ENCODE measurements around the gene CNP.

CNP gene

DNA sequence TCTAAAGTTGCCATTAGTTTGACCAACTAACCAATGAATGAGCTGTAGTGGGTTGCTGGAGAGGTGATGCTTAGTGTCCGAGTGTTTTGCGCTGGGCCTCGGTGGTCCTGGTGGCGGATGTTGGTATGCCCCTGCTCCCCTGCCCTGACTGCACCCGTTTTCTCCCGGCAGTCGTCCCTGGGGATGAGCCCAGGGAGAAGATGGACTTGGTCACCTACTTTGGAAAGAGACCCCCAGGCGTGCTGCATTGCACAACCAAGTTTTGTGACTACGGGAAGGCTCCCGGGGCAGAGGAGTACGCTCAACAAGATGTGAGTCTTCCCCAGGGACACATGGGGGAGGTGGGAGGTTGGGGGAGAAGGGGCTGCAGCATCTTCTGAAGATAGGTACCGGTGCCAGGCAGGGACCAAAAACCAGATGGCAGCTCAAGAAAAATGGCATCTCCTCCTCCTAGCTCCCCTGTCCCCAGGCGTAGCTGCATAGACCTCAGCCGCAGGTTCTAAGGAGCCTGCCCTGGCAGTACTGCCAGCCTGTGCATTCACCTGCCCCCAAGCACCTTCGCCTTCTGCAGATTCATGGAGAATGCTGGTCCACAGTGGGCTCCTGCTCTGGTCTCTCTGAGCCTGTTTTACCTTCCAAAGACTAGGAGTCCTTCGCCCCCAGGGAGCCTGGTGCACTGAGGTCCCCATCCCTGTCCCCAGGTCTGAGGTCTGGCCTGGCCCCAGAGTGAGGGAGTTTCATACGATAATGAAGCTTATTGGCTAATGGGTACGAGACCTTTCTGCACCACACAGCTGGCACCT lies 5.3 kb downstream of the CNP start:
- no peak for TF ChIP-seq JUND (IDR thresholded peaks at IDR 0.05; ENCODE audit: low read depth)
- no peak for DNase-seq (ENCODE audit: low read depth in 1 of 2, low spot score in 1 of 2)
- in situ Hi-C loops (cut with HindIII; ENCODE audit: low pct_unique_long_range_greater_than_20kb, low sequenced_read_pairs), result no loop called here

DNA sequence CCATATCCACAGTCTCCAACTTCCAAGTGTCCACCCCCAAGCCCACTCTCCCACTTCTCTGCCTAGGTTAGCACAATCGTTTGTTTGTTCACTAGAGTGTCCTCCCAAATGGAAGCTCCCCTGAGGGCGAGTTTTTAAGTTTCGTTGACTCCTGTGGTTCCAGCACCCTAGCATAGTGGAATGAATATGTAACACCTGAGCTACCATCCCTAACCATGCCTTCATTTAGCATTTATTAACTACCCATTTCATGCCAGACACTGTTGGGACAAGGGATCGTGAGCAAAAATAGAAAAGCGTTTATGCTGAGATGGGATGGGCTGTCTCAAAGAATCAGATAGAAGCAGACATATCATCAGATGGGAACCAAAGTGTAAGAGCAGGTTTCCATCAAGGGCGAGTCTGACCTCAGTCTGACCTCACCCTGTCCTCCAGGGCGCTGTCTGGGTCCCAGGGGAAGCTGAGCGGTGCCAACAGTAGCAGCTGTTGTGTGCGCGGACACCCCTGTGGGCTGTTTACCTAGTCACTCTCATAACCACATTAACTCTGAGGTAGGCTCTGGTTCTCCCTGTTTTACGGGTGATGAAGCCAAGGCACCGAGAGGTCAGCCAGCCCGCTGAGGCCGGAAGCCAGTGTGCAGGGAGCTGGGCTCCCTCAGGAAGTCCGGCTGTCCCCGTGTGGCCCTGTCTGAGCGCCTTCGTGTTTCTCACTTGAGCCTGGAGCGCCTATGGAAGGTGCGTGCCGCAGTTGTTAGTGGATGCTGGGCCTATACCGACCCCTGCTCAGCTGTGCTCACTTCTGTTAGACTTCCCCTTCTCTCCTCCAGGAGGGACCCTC lies 6.2 kb downstream of the CNP start:
- DNase-seq (ENCODE audit: low read depth in 1 of 2, low spot score in 1 of 2), result peak; percentile 94 to 99
- in situ Hi-C loops (cut with HindIII; ENCODE audit: low pct_unique_long_range_greater_than_20kb, low sequenced_read_pairs), result no loop called here
- peak; percentile 82 for TF ChIP-seq JUND (IDR thresholded peaks at IDR 0.05; ENCODE audit: low read depth)

DNA sequence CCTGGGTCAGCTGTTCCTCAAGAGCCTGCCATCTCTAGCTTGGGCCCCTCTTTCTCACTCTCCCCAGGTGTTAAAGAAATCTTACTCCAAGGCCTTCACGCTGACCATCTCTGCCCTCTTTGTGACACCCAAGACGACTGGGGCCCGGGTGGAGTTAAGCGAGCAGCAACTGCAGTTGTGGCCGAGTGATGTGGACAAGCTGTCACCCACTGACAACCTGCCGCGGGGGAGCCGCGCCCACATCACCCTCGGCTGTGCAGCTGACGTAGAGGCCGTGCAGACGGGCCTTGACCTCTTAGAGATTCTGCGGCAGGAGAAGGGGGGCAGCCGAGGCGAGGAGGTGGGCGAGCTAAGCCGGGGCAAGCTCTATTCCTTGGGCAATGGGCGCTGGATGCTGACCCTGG lies 6.8 kb downstream of the CNP start:
- no peak for DNase-seq (ENCODE audit: low read depth in 1 of 2, low spot score in 1 of 2)
- in situ Hi-C loops (cut with HindIII; ENCODE audit: low pct_unique_long_range_greater_than_20kb, low sequenced_read_pairs), result no loop called here
- TF ChIP-seq JUND (IDR thresholded peaks at IDR 0.05; ENCODE audit: low read depth), result no peak

DNA sequence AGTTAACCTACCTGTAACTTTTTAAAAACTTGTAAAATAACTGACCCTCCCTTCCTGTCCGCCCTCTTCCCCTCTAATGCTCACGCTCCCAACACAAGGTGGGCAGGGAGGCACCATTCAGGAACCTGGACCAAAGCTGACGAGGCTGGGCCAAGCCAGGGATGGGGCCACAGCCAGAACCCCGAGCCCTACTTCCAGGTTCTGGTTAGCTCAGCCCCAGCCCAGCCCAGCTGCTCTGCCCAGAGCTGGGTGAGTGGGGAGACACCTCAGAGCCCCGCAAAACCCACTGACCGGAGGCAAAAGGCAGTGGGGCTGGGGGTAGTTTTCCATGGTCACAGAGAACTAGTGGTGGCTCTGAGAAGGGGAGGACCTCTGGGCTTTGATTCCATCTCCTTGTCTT lies 7.4 kb downstream of the CNP start:
- in situ Hi-C loops (cut with HindIII; ENCODE audit: low pct_unique_long_range_greater_than_20kb, low sequenced_read_pairs), result no loop called here
- no peak for DNase-seq (ENCODE audit: low read depth in 1 of 2, low spot score in 1 of 2)
- TF ChIP-seq JUND (IDR thresholded peaks at IDR 0.05; ENCODE audit: low read depth), result no peak

DNA sequence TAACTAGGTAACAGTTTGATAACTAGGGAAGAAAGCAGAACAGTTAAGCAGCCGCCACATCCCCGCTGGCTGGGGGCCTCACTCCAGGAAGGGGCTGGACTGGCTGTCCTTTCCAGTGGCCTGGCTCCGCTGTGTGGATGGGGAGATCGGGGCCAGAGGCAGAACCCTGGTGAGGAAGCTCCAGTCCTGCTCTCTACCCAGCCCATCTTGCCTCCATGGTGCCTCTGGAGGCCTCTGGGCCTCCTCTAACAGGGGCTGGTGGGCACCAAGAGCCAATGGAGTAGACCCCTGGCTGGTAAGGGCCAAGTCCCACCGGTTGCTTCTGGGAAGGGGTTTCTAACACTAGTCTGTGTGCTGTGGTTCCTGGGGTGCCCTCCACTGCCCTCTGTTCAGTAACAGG lies 8.1 kb downstream of the CNP start:
- in situ Hi-C loops (cut with HindIII; ENCODE audit: low pct_unique_long_range_greater_than_20kb, low sequenced_read_pairs), result no loop called here
- no peak for TF ChIP-seq JUND (IDR thresholded peaks at IDR 0.05; ENCODE audit: low read depth)
- DNase-seq (ENCODE audit: low read depth in 1 of 2, low spot score in 1 of 2), result no peak

DNA sequence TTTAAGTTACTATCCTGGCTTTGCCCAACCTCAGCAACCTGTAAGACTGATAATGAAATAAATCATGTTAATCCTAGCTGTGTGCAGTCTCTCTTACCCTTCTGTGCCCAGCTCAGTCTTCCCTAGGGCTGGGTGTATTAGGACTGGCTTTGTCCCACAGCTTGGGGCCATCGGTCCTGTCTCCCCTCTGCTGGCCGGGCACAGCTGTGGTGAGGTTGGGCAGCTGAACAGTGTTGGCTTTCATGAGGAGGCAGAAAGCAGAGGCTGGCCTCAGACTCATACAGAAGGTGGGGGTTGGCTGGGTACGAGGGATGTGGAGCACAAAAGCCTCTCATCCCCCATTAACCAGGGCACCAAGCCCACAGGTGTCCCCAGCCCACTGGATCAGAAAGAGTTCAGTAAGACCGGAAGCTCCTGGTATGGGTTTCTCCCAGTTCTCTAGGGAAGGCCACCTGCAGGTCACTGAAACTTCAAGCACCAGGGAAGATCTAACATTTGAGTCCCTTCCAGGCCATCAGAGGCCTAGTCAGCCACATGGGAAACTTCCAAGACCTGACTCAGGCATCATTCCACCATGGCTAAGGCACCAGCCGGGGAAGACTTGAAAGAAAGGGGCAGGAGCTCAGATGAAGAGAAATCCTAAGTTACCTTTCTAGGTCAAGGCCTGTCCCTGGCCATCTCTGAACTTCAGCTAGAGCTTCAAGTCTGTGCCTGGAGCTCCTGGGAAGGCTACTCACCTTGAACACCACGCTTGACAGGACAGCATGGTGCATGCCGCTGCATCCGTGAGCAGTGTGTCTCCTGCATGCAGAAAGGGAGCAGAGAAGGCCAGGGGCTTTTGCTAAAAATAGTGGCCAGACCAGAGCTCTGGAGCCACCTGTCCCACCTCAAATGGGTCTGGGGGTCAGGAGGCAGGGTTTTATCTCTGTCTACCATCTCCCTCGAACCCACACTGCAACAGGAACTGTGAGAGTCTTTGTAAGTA lies 8.8 kb downstream of the CNP start:
- in situ Hi-C loops (cut with HindIII; ENCODE audit: low pct_unique_long_range_greater_than_20kb, low sequenced_read_pairs), result no loop called here
- TF ChIP-seq JUND (IDR thresholded peaks at IDR 0.05; ENCODE audit: low read depth), result no peak
- DNase-seq (ENCODE audit: low read depth in 1 of 2, low spot score in 1 of 2), result no peak

DNA sequence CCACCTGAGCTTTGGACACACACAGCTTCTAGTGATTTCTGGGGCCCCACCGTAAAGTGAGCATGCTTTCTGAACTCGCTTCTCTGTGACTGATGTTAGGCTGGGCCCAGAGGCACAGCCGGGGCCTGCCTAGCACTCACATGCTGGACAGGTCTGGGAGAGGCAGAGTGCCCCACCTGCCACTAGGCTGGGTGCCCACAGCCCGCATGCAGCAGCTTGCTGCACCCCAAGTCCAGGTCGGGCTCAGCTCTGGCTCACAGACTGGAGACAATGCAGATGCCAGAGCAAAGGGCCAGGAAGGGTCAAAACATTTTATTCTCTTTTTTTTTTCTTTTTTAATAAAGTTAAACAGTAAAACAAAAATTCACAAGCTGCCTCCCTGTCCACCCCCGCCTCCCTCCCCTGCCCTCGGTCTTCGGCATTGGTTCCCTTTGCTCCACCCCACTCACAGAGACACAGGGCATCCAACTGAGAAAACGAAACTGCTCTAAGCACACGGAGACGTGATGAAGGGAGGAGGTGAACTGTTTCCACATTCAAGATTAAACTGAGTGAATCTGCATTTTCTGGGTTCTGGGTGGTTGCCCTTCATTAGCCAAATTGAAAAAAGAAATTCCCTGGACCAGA lies 9.7 kb downstream of the CNP start:
- in situ Hi-C loops (cut with HindIII; ENCODE audit: low pct_unique_long_range_greater_than_20kb, low sequenced_read_pairs), result no loop called here
- TF ChIP-seq JUND (IDR thresholded peaks at IDR 0.05; ENCODE audit: low read depth), result no peak
- no peak for DNase-seq (ENCODE audit: low read depth in 1 of 2, low spot score in 1 of 2)

DNA sequence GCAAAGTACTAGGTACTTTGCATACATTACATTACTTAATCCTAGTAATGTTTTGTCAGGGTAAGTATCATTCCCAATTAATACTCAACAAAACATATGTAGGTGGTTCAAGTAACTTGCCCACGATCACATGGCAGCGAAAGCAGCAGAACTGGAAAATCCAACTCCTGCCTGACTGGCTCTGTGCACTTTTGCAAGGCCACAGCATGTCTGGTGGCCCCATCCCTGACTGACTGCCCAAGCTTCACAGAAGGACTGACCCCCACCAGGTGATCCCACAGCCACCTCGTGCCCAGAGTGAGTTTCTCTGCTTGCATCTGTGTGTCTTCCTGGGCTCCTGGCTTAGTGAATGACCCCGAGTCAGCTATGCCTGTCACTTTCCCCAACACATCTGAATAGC lies 11.4 kb downstream of the CNP start:
- no peak for TF ChIP-seq JUND (IDR thresholded peaks at IDR 0.05; ENCODE audit: low read depth)
- in situ Hi-C loops (cut with HindIII; ENCODE audit: low pct_unique_long_range_greater_than_20kb, low sequenced_read_pairs), result no loop called here
- DNase-seq (ENCODE audit: low read depth in 1 of 2, low spot score in 1 of 2), result peak; percentile 61 to 90

DNA sequence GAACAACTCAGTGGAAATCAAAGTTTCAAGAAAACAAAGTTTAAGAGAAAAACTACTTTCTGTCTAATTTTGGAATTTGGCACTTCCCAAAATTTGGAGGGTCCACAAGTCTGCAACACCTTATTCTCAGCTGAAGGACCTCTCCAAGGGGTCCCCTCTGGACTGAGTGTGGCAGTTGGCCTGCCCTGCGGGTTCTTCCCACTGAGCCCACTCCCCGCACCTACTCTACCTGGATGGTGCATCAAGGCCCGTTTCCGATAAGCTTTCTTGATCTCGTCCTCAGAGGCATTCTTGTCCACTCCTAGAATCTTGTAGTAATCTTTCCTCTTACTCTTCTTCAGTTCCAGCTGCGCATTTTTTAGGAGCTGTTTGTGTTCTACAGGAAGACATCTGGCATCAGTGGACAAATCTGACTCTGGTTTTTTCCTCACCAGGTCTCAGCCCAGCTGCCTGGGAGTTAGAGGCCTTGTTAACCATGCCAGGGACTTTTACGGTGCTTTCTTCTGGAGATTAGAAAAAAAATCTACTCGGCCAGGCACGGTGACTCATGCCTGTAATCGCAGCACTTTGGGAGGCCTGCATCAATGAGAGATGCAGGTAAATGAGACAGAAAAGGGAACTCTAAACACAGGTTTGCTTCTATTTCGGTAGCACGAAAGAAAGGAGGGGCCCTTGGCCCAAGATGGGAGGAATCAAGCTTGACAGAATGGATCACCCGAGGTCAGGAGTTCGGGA lies 15.6 kb downstream of the CNP start:
- in situ Hi-C loops (cut with HindIII; ENCODE audit: low pct_unique_long_range_greater_than_20kb, low sequenced_read_pairs), result no loop called here
- no peak for DNase-seq (ENCODE audit: low read depth in 1 of 2, low spot score in 1 of 2)
- TF ChIP-seq JUND (IDR thresholded peaks at IDR 0.05; ENCODE audit: low read depth), result no peak

DNA sequence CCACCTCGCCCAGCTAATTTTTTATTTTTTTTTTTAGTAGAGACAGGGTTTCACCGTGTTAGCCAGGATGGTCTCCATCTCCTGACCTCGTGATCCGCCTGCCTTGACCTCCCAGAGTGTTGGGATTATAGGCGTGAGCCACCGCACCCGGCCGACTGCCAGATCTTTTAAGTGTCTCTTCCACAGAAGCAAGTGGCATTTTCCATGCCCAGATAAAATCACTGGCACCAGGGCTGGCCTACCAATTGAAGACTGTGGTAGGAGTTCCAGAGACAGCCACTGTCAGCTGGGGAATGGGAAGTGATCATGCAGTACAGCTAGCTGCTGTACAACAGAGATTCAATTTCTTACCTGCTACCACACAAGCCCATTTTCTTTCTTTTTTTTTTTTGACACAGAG lies 17.9 kb downstream of the CNP start:
- TF ChIP-seq JUND (IDR thresholded peaks at IDR 0.05; ENCODE audit: low read depth), result no peak
- in situ Hi-C loops (cut with HindIII; ENCODE audit: low pct_unique_long_range_greater_than_20kb, low sequenced_read_pairs), result no loop called here
- no peak for DNase-seq (ENCODE audit: low read depth in 1 of 2, low spot score in 1 of 2)

DNA sequence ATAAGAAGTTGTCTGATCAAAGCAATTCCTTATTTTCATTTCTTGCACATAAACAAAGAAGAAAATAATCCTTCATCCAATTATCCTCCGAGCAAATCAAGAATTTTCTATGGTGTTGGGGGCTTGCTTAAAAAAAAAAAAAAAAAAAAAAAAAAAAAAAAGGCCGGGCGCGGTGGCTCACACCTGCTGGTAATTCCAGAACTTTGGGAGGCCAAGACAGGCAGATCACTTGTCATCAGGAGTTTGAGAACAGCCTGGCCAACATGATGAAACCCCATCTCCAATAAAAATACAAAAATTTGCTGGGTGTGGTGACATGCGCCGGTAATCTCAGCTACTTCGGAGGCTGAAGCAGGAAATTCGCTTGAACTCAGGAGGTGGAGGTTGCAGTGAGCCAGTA lies 19.3 kb downstream of the CNP start:
- in situ Hi-C loops (cut with HindIII; ENCODE audit: low pct_unique_long_range_greater_than_20kb, low sequenced_read_pairs), result no loop called here
- no peak for DNase-seq (ENCODE audit: low read depth in 1 of 2, low spot score in 1 of 2)
- no peak for TF ChIP-seq JUND (IDR thresholded peaks at IDR 0.05; ENCODE audit: low read depth)

All from T47D (cell line).